MM.1S (cell line): ENCODE measurements around the gene GP2.

Experiments
- CTCF ChIP-seq: fragments of 300-600 bp; sonication (generic); IDR thresholded peaks from 2 replicates; pipeline ENCODE4 v1.5.1; 2016; ENCODE audit warnings: antibody characterized with exemption, low read length, mixed read lengths
- EZH2 ChIP-seq: fragments of 300-600 bp; sonication (generic); optimal IDR thresholded peaks from 2 replicates; pipeline ENCODE3; 2017; ENCODE audit warnings: low read depth, mild to moderate bottlenecking, antibody characterized with exemption, low read length, mixed read lengths
- EZH2phosphoT487 ChIP-seq: fragments of 300-600 bp; sonication (generic); IDR thresholded peaks from 2 replicates; pipeline ENCODE4 v1.6.1; 2018; ENCODE audit warnings: antibody characterized with exemption, low read length

- no peak for TF ChIP-seq CTCF
- TF ChIP-seq EZH2 = no peak
- TF ChIP-seq EZH2phosphoT487 = no peak
Measured at GRCh38 chr16:20289571-20289970, 37.7 kb downstream of the GP2 start.
